GM10266 (cell line): ENCODE data around the gene TPPP3.
A peak's percentile ranks its signal among the peaks of the same experiment; 100 is the strongest.

ENCODE experiments used
- DNase-seq: peaks from one replicate; pipeline ENCODE4 v3.0.0; 2012; ENCODE audit errors: extremely low spot score
- TF ChIP-seq, protein P1 (sequence below): IDR thresholded peaks from 2 replicates; pipeline ENCODE4 v1.5.1; 2012; ENCODE audit warnings: mild to moderate bottlenecking, low read depth; ENCODE audit not compliant: control insufficient read depth, insufficient read depth; ENCODE audit errors: missing control alignments

The TPPP3 gene

GRCh38 chr16:67349172-67349571 is 44.1 kb downstream of the TPPP3 start:
- TF ChIP-seq, protein P1, sequence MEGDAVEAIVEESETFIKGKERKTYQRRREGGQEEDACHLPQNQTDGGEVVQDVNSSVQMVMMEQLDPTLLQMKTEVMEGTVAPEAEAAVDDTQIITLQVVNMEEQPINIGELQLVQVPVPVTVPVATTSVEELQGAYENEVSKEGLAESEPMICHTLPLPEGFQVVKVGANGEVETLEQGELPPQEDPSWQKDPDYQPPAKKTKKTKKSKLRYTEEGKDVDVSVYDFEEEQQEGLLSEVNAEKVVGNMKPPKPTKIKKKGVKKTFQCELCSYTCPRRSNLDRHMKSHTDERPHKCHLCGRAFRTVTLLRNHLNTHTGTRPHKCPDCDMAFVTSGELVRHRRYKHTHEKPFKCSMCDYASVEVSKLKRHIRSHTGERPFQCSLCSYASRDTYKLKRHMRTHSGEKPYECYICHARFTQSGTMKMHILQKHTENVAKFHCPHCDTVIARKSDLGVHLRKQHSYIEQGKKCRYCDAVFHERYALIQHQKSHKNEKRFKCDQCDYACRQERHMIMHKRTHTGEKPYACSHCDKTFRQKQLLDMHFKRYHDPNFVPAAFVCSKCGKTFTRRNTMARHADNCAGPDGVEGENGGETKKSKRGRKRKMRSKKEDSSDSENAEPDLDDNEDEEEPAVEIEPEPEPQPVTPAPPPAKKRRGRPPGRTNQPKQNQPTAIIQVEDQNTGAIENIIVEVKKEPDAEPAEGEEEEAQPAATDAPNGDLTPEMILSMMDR = peak; percentile 29
- DNase-seq = no peak

GRCh38 chr16:67346341-67346740 is 47.0 kb downstream of the TPPP3 start:
- TF ChIP-seq, protein P1 = no peak
- no peak for DNase-seq

DNA sequence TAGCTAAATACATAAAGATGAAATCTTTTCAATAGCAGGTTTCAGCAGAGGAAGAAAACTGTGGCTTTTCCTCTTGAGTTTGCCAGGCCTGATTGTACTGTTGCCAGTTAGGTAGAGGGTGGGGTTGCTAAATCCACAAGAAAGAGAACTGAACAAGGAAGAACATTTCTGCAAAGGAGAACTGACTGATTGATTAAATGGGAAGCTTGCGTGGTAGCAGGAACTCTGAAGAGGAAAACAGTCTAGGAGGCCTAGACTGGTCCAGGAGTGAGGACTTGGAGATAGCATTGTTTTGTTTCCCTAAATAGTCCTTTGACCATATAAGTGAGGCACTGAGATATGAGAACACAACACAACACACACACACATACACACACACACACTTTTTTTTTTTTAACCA is 47.9 kb downstream of the TPPP3 start:
- DNase-seq = no peak
- TF ChIP-seq, protein P1 = no peak

- TF ChIP-seq, protein P1 = no peak
- no peak for DNase-seq
Measured at GRCh38 chr16:67342616-67343015, 50.7 kb downstream of the TPPP3 start.

DNA sequence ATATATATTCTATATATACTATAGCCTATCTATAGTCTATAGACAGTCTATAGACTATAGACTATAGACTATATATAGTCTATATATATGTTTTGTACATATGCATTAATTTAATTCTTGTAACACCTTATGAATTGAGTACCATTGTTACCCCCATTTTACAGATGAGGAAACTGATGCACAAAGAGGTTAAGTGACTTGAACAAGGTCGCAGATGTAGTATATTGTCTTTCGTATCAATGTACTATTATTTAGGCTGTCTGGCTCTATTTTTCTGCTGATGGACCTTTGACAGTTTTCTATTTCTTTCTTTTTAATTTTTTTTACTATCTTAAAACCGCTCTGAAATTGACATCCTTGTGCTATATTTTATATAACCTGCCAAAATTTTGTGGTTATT is 52.0 kb downstream of the TPPP3 start:
- TF ChIP-seq, protein P1 = no peak
- no peak for DNase-seq
